Testis (tissue), 2 donors: ENCODE results near the gene ARHGEF40.

ENCODE experiments used
- CTCF ChIP-seq, 3 experiments: fragments of 450-650 bp in 2 of 3; fragments of 200-600 bp in 1 of 3; sonication (generic) in 1 of 3; IDR thresholded peaks; one replicate each; pipeline ENCODE4 v1.5.1; 2016 to 2019; ENCODE audit warnings: antibody characterized with exemption in 3 of 3, mild to moderate bottlenecking in 2 of 3, moderate library complexity in 1 of 3
- POLR2A ChIP-seq: fragments of 450-650 bp; IDR thresholded peaks from one replicate; pipeline ENCODE4 v1.6.1; 2017; ENCODE audit warnings: antibody characterized with exemption, mild to moderate bottlenecking, moderate library complexity

- TF ChIP-seq POLR2A (no peak), CTCF (IDR thresholded peaks at IDR 0.05) (no peak)
These were observed 613 bp downstream of the ARHGEF40 start for GRCh38 chr14:21070610-21071224.
